C4-2B (cell line): ENCODE results near the gene PLD1.

ENCODE experiments used
- H3K27ac ChIP-seq: fragments of 450-650 bp; 2 replicates; pipeline ENCODE4 v1.5.1; 2017
- ZFX ChIP-seq: fragments of 450-650 bp; IDR thresholded peaks from 2 replicates; pipeline ENCODE4 v1.6.1; 2017
- TF ChIP-seq, protein P1 (sequence below): fragments of 450-650 bp; conservative IDR thresholded peaks from 2 replicates; pipeline ENCODE4 v1.5.1; 2017; ENCODE audit warnings: mild to moderate bottlenecking

The PLD1 gene

DNA sequence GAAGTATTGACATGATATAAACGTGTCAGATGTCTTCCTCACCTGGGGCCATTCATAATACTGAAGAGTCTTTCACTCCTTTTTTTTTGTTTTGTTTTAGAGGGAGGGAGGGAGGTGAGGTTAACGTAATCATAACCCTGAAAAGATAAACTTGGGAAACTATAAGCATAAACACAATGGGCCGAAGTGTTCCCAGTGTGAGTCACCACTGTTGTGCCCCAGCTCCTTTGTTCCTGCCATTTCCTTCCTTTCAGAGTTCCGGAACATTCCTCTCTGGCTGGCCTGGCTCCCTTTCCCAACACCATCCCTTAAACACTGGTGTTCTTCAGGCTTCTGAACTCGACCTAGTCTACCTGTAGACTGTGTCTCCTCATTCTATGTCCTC, 18.6 kb downstream of the PLD1 start:
- H3K27ac ChIP-seq = no peak overlapping the region
- no peak for TF ChIP-seq ZFX
- TF ChIP-seq, protein P1, sequence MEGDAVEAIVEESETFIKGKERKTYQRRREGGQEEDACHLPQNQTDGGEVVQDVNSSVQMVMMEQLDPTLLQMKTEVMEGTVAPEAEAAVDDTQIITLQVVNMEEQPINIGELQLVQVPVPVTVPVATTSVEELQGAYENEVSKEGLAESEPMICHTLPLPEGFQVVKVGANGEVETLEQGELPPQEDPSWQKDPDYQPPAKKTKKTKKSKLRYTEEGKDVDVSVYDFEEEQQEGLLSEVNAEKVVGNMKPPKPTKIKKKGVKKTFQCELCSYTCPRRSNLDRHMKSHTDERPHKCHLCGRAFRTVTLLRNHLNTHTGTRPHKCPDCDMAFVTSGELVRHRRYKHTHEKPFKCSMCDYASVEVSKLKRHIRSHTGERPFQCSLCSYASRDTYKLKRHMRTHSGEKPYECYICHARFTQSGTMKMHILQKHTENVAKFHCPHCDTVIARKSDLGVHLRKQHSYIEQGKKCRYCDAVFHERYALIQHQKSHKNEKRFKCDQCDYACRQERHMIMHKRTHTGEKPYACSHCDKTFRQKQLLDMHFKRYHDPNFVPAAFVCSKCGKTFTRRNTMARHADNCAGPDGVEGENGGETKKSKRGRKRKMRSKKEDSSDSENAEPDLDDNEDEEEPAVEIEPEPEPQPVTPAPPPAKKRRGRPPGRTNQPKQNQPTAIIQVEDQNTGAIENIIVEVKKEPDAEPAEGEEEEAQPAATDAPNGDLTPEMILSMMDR = no peak

DNA sequence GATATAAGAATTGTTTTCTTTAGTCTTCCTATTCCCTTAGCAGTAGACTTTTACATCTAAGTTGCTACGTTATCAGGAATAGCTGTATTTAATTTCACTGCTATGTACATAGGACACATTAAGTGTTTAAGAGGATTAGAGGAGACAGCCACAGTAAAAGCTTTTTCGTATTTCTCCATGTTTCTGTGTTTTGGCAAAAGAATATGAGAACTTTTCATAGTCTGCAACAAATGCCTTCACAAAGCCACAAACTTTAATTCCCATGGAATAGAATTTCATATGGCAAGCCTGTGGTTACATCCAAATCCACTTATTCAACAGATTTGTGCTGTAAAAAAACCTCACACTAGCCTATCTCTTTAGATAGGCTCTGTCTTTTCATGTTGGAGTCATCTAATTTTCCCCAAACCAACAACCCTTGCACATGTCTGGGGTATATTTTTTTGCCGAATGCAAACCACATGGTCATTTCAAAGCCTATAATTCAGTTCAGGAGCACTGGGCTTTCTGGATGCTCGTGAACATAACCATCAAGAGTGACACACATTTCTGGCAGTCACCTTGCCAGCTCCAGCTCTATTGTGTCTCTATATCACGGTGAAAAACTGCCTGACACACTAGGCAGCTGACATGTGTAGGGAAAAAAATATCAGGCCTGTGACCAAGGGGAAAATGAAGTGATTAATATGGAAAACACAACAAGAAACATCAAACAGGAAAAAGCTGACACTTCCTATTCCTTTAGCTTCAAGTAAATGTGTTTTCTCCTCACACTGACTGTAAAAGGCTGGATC, 19.2 kb downstream of the PLD1 start:
- no peak overlapping the region for H3K27ac ChIP-seq
- no peak for TF ChIP-seq ZFX
- TF ChIP-seq, protein P1 = no peak

DNA sequence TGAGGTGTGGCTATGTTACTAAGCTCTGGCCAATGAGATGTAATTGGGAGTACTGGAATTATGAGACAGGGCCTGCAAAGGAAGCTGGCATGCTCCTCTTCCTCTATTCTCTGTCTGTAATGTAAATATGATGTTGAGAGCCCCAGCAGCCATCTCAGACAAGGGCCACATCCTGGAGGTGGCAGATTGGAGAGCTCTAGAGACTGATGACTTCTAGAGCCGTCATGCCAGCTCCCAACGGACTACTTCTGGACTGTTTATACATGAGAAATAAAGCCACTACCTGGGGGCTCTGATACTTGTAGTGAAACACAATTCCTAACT, 19.7 kb downstream of the PLD1 start:
- no peak overlapping the region for H3K27ac ChIP-seq
- TF ChIP-seq, protein P1 = no peak
- TF ChIP-seq ZFX = no peak

DNA sequence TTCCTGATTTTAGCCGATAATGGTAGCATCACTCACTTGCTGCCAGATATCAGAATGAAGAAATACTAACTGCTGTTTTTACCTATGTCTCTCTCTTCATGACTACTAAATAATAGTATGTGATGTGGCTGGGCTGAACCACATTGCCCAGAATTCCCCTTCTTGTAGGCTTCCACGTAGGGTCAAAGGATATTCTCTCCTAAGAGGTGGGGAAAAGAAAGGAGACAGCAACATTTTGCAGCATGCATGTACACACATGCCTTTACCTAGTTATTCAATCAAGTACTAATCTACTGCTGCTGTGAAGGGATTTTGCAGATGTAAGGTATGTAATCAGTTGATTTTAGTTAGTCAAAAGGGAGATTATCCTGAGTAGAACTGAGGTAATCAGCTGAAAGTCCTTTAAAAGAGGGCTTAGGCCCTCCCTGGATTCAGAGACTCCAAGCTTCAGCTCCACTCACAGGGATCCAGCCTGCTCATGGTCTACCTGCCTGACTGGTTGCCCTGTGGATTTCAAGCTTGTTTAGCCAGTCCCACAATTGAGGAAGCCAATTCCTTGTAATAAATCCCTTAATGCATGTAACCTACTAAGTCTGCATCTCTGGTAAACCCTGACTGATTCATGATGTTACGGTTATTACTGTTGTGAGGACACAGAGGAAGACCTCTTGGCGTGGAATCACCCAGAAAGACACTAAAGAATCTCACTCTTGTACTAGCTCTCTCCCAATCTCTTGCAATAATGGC, 20.4 kb downstream of the PLD1 start:
- TF ChIP-seq ZFX = no peak
- TF ChIP-seq, protein P1 = no peak
- peak overlapping the region; percentile 13; the same call in 1 of the 2 replicates for H3K27ac ChIP-seq

DNA sequence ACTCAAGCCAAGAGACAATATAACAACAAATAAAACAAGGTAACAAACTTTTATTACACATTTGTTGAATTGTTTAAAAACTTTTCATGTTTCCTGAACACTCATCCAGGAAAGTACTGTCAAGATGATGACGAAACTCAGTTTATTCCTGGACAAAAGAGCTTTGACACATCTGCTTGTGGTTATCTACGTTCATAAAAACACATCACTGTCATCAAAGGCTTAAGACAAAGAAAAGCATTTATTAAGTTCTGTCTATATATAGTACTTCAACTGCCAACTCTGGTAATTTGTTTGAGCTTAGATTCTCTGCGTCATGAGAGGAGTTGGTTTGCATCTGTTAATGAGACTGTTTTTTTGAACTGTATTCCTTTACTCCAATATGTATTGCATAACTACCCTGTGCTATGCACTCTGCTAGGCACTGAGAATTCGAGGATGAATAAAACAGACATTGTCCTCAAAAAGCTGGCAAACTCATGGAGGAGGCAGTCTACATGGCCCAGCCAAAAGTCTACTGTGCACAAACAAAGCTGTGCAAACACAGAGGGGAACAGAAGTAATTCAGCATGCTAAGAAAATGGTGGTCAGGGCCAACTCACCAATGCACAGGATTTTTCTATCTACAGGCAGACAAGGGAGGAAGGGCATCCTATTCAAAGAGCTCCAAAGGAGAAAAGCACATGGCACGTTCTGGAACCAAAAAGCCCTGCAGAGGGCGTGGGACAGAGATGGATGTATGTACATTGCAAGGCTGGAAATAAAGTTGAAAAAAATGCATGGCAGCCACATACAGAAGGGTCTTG, 21.5 kb downstream of the PLD1 start:
- TF ChIP-seq, protein P1 = peak; percentile 64
- no peak for TF ChIP-seq ZFX
- H3K27ac ChIP-seq = peak overlapping the region; percentile 31; the same call in 1 of the 2 replicates

DNA sequence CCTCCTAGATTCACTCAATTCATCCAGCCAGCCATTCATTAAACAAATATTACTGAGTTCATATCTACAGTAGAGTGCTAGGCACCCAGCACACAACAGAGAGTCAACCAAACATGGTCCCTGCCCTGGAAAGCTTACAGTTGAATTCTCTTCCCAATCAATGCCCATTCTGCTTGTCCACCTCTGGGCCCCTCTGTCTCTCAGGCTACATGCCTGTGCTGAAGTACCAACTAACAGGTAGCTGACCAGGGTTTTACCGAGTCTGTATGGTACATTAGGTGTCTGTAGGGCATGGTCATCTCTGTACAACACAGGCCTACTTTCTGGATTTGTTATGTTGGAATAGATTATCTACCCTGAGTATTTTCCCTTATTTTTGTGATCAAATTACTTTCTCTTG, 23.3 kb downstream of the PLD1 start:
- no peak overlapping the region for H3K27ac ChIP-seq
- TF ChIP-seq, protein P1 = no peak
- no peak for TF ChIP-seq ZFX

DNA sequence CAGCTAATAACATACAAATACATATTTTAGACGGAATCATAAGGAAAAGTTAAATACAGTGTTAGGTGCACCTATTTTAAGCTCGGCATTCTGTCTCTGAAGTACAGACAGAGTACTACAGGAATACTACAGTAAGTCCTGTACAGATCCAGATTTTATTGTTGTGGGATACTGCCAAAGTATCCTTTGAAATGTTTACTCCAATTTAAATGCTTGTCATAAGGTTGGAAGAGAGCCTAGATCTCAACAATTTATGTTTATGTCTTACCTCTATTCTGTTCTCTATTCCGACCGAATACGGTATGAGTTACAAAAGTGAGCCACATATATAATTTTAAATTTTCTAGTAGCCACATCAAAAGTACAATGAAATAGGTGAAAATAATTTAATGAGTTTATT, 25.3 kb downstream of the PLD1 start:
- no peak for TF ChIP-seq ZFX
- TF ChIP-seq, protein P1 = no peak
- H3K27ac ChIP-seq = no peak overlapping the region
